Keratinocyte (primary cell): ENCODE data around the gene GRM7. TPM values are rescaled to one million over a fixed set of nuclear protein-coding genes. Genes with fewer than 3 reads are reported as not detected.

Source experiments
- DNase-seq: peaks from one replicate; pipeline ENCODE4 v3.0.0-alpha.2; 2011; ENCODE audit warnings: low read depth, missing footprints, low spot score
- FAIRE-seq: peaks from 2 replicates; lab custom pipeline; 2011; peaks lifted over from hg19 to GRCh38; lab: Jason Lieb, UNC
- H2AFZ ChIP-seq: 2 replicates; pipeline ENCODE4 v1.6.0; 2012; ENCODE audit warnings: low read length, control low read depth, inconsistent platforms; ENCODE audit not compliant: control insufficient read depth
- H3K27ac ChIP-seq: 2 replicates; pipeline ENCODE4 v1.5.1; 2011; ENCODE audit warnings: low read length; ENCODE audit not compliant: control insufficient read depth, insufficient read depth
- H3K27me3 ChIP-seq: 3 replicates; pipeline ENCODE4 v1.6.0; 2011; ENCODE audit warnings: low read length; ENCODE audit not compliant: control insufficient read depth, insufficient read depth; ENCODE audit errors: extremely low read depth
- H3K36me3 ChIP-seq, 2 experiments: 2 replicates in 1 of 2; 3 replicates in 1 of 2; pipeline ENCODE4 v1.5.1; 2011; ENCODE audit warnings: low read length in 2 of 2, mild to moderate bottlenecking in 1 of 2; ENCODE audit not compliant: control insufficient read depth in 2 of 2, insufficient read depth in 2 of 2; ENCODE audit errors: extremely low read depth in 1 of 2
- H3K4me1 ChIP-seq: 3 replicates; pipeline ENCODE4 v1.5.1; 2011; ENCODE audit warnings: low read length; ENCODE audit not compliant: control insufficient read depth, insufficient read depth; ENCODE audit errors: extremely low read depth
- H3K4me2 ChIP-seq: 3 replicates; pipeline ENCODE4 v1.6.0; 2011; ENCODE audit warnings: low read depth, low read length; ENCODE audit not compliant: control insufficient read depth, insufficient read depth; ENCODE audit errors: extremely low read depth
- H3K4me3 ChIP-seq, 3 experiments: fragments of 200-600 bp in 1 of 3; sonication (generic) in 1 of 3; 2 replicates in 2 of 3; 3 replicates in 1 of 3; pipeline ENCODE4 v1.5.1; 2011 to 2016; ENCODE audit warnings: low read length in 3 of 3, mild to moderate bottlenecking in 3 of 3, control low read depth in 2 of 3, inconsistent platforms in 1 of 3, low read depth in 1 of 3, mixed read lengths in 1 of 3, mixed run types in 1 of 3, moderate library complexity in 1 of 3; ENCODE audit not compliant: control insufficient read depth in 2 of 3, insufficient read depth in 2 of 3; ENCODE audit errors: extremely low read depth in 1 of 3
- H3K79me2 ChIP-seq: 2 replicates; pipeline ENCODE4 v1.6.0; 2012; ENCODE audit warnings: low read length; ENCODE audit not compliant: control insufficient read depth, insufficient read depth
- H3K9ac ChIP-seq: 3 replicates; pipeline ENCODE4 v1.6.0; 2011; ENCODE audit warnings: low read length; ENCODE audit not compliant: control insufficient read depth, insufficient read depth; ENCODE audit errors: extremely low read depth
- H3K9me1 ChIP-seq: 3 replicates; pipeline ENCODE4 v1.6.0; 2011; ENCODE audit warnings: low read length; ENCODE audit not compliant: control insufficient read depth, insufficient read depth; ENCODE audit errors: extremely low read depth
- H3K9me3 ChIP-seq: 2 replicates; pipeline ENCODE4 v1.5.1; 2012; ENCODE audit warnings: low read depth, low read length; ENCODE audit not compliant: control insufficient read depth
- H4K20me1 ChIP-seq: 3 replicates; pipeline ENCODE4 v1.6.0; 2011; ENCODE audit warnings: low read length; ENCODE audit not compliant: control insufficient read depth, insufficient read depth; ENCODE audit errors: extremely low read depth
- CTCF ChIP-seq, 3 experiments: IDR thresholded peaks in 1 of 3; conservative IDR thresholded peaks in 1 of 3; optimal IDR thresholded peaks in 1 of 3; 2 replicates in 2 of 3; 3 replicates in 1 of 3; pipeline versions ENCODE3 to v1.5.1; 2011; ENCODE audit warnings: low read length in 3 of 3, mild to moderate bottlenecking in 3 of 3, moderate library complexity in 2 of 3, control low read depth in 1 of 3, inconsistent platforms in 1 of 3; ENCODE audit not compliant: insufficient read depth in 2 of 3; ENCODE audit errors: extremely low read depth in 1 of 3
- EZH2 ChIP-seq: IDR thresholded peaks from one replicate; pipeline ENCODE4 v1.6.1; 2012; ENCODE audit warnings: inconsistent platforms, mild to moderate bottlenecking, low read length, moderate library complexity
- dilution Hi-C: fragments of 300-500 bp; cut with MboI; formaldehyde crosslinking; loops from one replicate; pipeline ENCODE4 v1.7.0; 2020; ENCODE audit warnings: low sequenced_read_pairs; ENCODE audit not compliant: extremely low pct_ligation_motif_present
- polyA plus RNA-seq, 5 experiments: library from polyadenylated mRNA; depleted of rRNA in 3 of 5; stranded (reverse) in 3 of 5; stranded (forward) in 1 of 5; unstranded in 1 of 5; fragments of >200 nt; gene quantifications; 1 replicate in 1 of 5; 2 replicates in 3 of 5; 3 replicates in 1 of 5; pipeline versions ENCODE4 v1.2.1 to v1.2.3, GENCODE V29; 2011 to 2012; ENCODE audit warnings: missing spikeins in 2 of 5, low read depth in 1 of 5, low replicate concordance in 1 of 5

The GRM7 gene
- polyA plus RNA-seq, 1 donor (not counting 4 experiments of a cell fraction or from before 2014, with no cell fraction given): not detected

- Histone ChIP-seq H3K9ac (no peak overlapping the region), H4K20me1 (no peaks in the 10 kb centered on the region), H3K27ac (no peak overlapping the region), H3K9me3 (no peaks in the 10 kb centered on the region), H3K9me1 (no peaks in the 10 kb centered on the region), H3K4me2 (no peak overlapping the region), H3K4me3 (no peak overlapping the region), H3K27me3 (no peaks in the 10 kb centered on the region), H3K79me2 (no peaks in the 10 kb centered on the region), H3K36me3 (no peaks in the 10 kb centered on the region), H3K4me1 (no peaks in the 10 kb centered on the region), H2AFZ (no peak overlapping the region)
- FAIRE-seq (no peak), DNase-seq (no peak)
- TF ChIP-seq CTCF (optimal IDR thresholded peaks at IDR 0.05 in 1 of 3, IDR thresholded peaks at IDR 0.05 in 1 of 3, conservative IDR thresholded peaks at IDR 0.05 in 1 of 3; ENCODE audit: extremely low read depth in 1 of 3, insufficient read depth in 2 of 3, low read length in 3 of 3): no peak
- no peak for TF ChIP-seq EZH2
- dilution Hi-C loops: no loop called here
Observed at GRCh38 chr3:7075901-7076300, 215.0 kb downstream of the GRM7 start.

DNA sequence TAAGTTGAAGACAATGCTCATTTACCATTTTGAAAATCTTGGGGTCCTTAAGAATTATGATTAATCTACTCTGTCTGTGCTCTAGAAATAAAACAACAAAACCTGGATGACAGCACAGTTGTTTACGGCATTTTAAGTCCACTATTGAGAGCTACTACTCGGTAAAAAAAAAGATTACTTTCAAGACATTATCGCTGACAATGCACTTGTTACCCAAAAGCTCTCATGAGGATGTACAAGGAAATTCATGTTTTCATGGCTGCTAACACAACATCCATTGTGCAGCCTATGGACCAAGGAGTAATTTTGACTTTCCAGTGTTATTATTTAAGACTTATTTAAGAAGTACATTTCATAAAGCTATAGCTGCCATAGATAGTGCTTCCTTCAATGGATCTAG lies 221.3 kb downstream of the GRM7 start:
- dilution Hi-C loops: no loop called here
- DNase-seq (no peak), FAIRE-seq (no peak)
- Histone ChIP-seq H3K79me2 (no peaks in the 10 kb centered on the region), H3K4me2 (no peak overlapping the region), H3K9me1 (no peaks in the 10 kb centered on the region), H3K9me3 (no peaks in the 10 kb centered on the region), H3K9ac (no peak overlapping the region), H3K36me3 (no peaks in the 10 kb centered on the region), H2AFZ (no peak overlapping the region), H3K27me3 (no peaks in the 10 kb centered on the region), H3K27ac (no peak overlapping the region), H3K4me1 (no peaks in the 10 kb centered on the region), H4K20me1 (no peaks in the 10 kb centered on the region), H3K4me3 (no peak overlapping the region)
- no peak for TF ChIP-seq EZH2
- no peak for TF ChIP-seq CTCF (optimal IDR thresholded peaks at IDR 0.05 in 1 of 3, IDR thresholded peaks at IDR 0.05 in 1 of 3, conservative IDR thresholded peaks at IDR 0.05 in 1 of 3; ENCODE audit: extremely low read depth in 1 of 3, insufficient read depth in 2 of 3, low read length in 3 of 3)
